Neural cell (in vitro differentiated cells): ENCODE data around the gene PDPN.

Source experiments
- CTCF ChIP-seq: fragments of 450-650 bp; IDR thresholded peaks from 2 replicates; pipeline ENCODE4 v1.5.1; 2014; ENCODE audit warnings: antibody characterized with exemption, mild to moderate bottlenecking, moderate library complexity; ENCODE audit not compliant: poor library complexity, severe bottlenecking
- EP300 ChIP-seq: fragments of 450-650 bp; conservative IDR thresholded peaks from 2 replicates; pipeline ENCODE4 v1.6.1; 2014; ENCODE audit warnings: antibody characterized with exemption, mild to moderate bottlenecking, moderate library complexity; ENCODE audit not compliant: poor library complexity, severe bottlenecking
- EZH2 ChIP-seq: fragments of 200-600, 300-800 bp; shearing (Covaris generic), sonication (generic); IDR thresholded peaks from 2 replicates; pipeline ENCODE4 v1.6.1; 2014; ENCODE audit warnings: antibody characterized with exemption, low read length, borderline replicate concordance, mild to moderate bottlenecking; ENCODE audit not compliant: insufficient read depth, poor library complexity, severe bottlenecking
- MXI1 ChIP-seq: fragments of 450-650 bp; conservative IDR thresholded peaks from 2 replicates; pipeline ENCODE4 v1.6.1; 2014; ENCODE audit warnings: antibody characterized with exemption, mild to moderate bottlenecking; ENCODE audit not compliant: poor library complexity, severe bottlenecking
- POLR2AphosphoS5 ChIP-seq: IDR thresholded peaks from 2 replicates; pipeline ENCODE4 v1.6.1; 2012
- RAD21 ChIP-seq: fragments of 450-650 bp; conservative IDR thresholded peaks from 2 replicates; pipeline ENCODE4 v1.6.1; 2014; ENCODE audit warnings: antibody characterized with exemption, mild to moderate bottlenecking, moderate library complexity
- SMC3 ChIP-seq: fragments of 450-650 bp; conservative IDR thresholded peaks from 2 replicates; pipeline ENCODE4 v1.6.1; 2014; ENCODE audit warnings: antibody characterized with exemption, mild to moderate bottlenecking, moderate library complexity; ENCODE audit not compliant: poor library complexity
- TAF1 ChIP-seq: IDR thresholded peaks from 2 replicates; pipeline ENCODE4 v1.6.1; 2012; ENCODE audit warnings: low read depth

- TF ChIP-seq MXI1 (no peak), RAD21 (no peak), POLR2AphosphoS5 (no peak), CTCF (no peak), TAF1 (no peak), EZH2 (no peak), EP300 (no peak), SMC3 (no peak)
Observed at GRCh38 chr1:13573586-13573985, 10.0 kb upstream of the PDPN start.
